ENCODE measurements around the gene RPGR.

- TF ChIP-seq, protein P1, sequence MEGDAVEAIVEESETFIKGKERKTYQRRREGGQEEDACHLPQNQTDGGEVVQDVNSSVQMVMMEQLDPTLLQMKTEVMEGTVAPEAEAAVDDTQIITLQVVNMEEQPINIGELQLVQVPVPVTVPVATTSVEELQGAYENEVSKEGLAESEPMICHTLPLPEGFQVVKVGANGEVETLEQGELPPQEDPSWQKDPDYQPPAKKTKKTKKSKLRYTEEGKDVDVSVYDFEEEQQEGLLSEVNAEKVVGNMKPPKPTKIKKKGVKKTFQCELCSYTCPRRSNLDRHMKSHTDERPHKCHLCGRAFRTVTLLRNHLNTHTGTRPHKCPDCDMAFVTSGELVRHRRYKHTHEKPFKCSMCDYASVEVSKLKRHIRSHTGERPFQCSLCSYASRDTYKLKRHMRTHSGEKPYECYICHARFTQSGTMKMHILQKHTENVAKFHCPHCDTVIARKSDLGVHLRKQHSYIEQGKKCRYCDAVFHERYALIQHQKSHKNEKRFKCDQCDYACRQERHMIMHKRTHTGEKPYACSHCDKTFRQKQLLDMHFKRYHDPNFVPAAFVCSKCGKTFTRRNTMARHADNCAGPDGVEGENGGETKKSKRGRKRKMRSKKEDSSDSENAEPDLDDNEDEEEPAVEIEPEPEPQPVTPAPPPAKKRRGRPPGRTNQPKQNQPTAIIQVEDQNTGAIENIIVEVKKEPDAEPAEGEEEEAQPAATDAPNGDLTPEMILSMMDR (conservative IDR thresholded peaks at IDR 0.05; ENCODE audit: low read length): no peak
- no peak for TF ChIP-seq EZH2phosphoT487 (IDR thresholded peaks at IDR 0.05; ENCODE audit: borderline replicate concordance, low read depth, low read length)
Measured at GRCh38 chrX:38320819-38321218, 6.5 kb downstream of the RPGR start.
